ENCODE results near the gene GADL1. TPM values are rescaled to one million over a fixed set of nuclear protein-coding genes. Genes with fewer than 3 reads are reported as not detected.
A peak's percentile ranks its signal among the peaks of the same experiment; 100 is the strongest.

GADL1 gene
- total RNA-seq, 2 experiments from 2014 or later = not detected

DNA sequence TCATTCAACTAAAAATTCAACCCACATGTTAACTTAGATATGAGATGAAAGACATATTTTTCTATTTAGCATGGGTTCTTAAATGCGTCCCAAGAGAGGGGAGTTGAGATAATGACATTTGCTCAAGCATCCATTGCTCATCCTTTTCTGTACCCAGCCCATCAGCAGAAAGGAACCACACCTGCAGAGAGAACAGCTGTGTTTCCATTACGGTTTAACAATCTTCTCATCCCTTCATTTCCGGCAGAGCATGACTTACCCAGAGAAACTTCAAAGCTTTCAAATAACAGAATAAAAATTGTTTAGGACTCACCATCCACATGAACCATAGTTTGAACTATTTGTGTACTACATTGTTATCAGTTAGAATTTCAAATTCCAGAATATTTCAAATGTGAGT lies 174.9 kb downstream of the GADL1 start:
- no peak overlapping the region for H3K27ac Mint-ChIP-seq
- H3K4me1 Mint-ChIP-seq = no peaks in the 10 kb centered on the region
- DNase-seq = no peak
- peaks cover 7% of the 10 kb centered on the region for H3K9me3 Mint-ChIP-seq
- no peak overlapping the region for H3K4me3 Mint-ChIP-seq
- H3K27me3 Mint-ChIP-seq = no peaks in the 10 kb centered on the region
- H3K36me3 Mint-ChIP-seq = peaks cover 7% of the 10 kb centered on the region

- Mint-ChIP-seq H3K27me3 (no peaks in the 10 kb centered on the region), H3K4me3 (no peak overlapping the region), H3K27ac (no peak overlapping the region), H3K36me3 (peaks cover 7% of the 10 kb centered on the region), H3K4me1 (peaks cover 14% of the 10 kb centered on the region), H3K9me3 (peaks cover 7% of the 10 kb centered on the region)
- DNase-seq = no peak
Observed at GRCh38 chr3:30713885-30714503, 180.5 kb downstream of the GADL1 start.

DNA sequence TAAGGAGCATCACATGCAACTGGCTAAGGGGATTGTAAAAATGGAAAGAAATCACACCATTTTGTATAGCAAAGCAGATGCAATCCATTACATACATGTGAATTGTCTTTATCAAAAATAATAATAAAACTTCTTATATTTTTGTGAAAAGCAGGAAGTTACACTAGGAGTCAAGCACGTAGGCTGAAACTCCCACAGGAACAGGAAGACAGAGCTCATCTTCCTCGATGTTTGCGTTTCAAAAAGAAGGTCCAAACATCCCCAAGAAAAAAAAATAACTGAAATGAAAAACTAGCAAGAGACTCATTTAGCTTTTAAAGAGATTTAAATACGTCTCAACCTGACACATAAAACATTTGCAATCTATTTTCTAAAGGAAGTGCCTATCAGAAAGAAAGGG lies 181.5 kb downstream of the GADL1 start:
- no peak for DNase-seq
- Mint-ChIP-seq H3K27me3 (no peaks in the 10 kb centered on the region), H3K36me3 (peaks cover 11% of the 10 kb centered on the region), H3K4me1 (peaks cover 22% of the 10 kb centered on the region), H3K4me3 (no peak overlapping the region), H3K9me3 (peaks cover 9% of the 10 kb centered on the region), H3K27ac (peak overlapping the region; percentile 42)

DNA sequence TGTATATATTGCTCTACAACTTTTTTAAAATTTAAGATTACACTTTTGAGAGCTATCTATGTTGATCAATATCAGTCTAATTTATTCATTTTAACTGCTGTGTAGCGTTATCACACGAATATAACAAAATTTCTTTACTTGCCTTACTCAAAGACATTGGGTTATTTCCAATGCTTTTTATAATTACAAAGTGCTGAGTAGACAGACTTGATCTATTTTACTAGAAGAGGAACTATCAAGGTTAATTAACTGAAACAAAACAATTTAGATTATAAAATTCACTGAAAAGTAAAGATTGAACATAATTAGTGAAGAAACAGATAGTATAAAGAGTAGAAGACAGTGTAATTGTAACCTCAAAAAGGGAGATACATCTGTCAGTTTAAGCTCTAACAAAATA lies 182.6 kb downstream of the GADL1 start:
- no peak for DNase-seq
- Mint-ChIP-seq H3K4me1 (peaks cover 26% of the 10 kb centered on the region), H3K27me3 (no peaks in the 10 kb centered on the region), H3K36me3 (peaks cover 15% of the 10 kb centered on the region), H3K27ac (no peak overlapping the region), H3K4me3 (no peak overlapping the region), H3K9me3 (peaks cover 12% of the 10 kb centered on the region)

- H3K9me3 Mint-ChIP-seq = peaks cover 16% of the 10 kb centered on the region
- no peaks in the 10 kb centered on the region for H3K27me3 Mint-ChIP-seq
- H3K4me1 Mint-ChIP-seq = peaks cover 26% of the 10 kb centered on the region
- no peak for DNase-seq
- no peak overlapping the region for H3K27ac Mint-ChIP-seq
- H3K36me3 Mint-ChIP-seq = peaks cover 20% of the 10 kb centered on the region
- H3K4me3 Mint-ChIP-seq = no peak overlapping the region
Observed at GRCh38 chr3:30711151-30711550, 183.3 kb downstream of the GADL1 start.

- Mint-ChIP-seq H3K27ac (no peak overlapping the region), H3K4me3 (no peak overlapping the region), H3K9me3 (peaks cover 13% of the 10 kb centered on the region), H3K4me1 (peaks cover 26% of the 10 kb centered on the region), H3K27me3 (no peaks in the 10 kb centered on the region), H3K36me3 (peaks cover 28% of the 10 kb centered on the region)
- DNase-seq = no peak
Observed at GRCh38 chr3:30710017-30710416, 184.4 kb downstream of the GADL1 start.

DNA sequence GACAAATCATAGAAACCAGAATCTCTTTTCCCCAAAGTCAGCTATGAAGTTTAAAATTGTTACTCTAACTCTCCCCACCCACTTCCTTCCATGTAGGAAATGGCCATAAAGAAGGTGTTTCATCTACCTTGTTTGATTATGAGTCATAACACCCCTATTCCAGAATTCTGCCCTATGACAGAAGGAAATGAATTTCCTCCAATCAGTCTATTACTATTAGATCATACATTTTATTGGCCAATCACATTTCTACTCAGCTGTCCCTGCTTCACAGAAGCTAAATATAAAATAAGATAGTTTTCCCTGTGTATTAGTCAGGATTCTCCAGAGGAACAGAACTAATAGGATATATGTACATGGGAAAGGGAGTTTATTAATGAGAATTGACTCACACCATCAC lies 186.0 kb downstream of the GADL1 start:
- Mint-ChIP-seq H3K9me3 (peaks cover 11% of the 10 kb centered on the region), H3K27me3 (no peaks in the 10 kb centered on the region), H3K27ac (no peak overlapping the region), H3K4me3 (no peak overlapping the region), H3K36me3 (peaks cover 32% of the 10 kb centered on the region), H3K4me1 (peaks cover 32% of the 10 kb centered on the region)
- no peak for DNase-seq

DNA sequence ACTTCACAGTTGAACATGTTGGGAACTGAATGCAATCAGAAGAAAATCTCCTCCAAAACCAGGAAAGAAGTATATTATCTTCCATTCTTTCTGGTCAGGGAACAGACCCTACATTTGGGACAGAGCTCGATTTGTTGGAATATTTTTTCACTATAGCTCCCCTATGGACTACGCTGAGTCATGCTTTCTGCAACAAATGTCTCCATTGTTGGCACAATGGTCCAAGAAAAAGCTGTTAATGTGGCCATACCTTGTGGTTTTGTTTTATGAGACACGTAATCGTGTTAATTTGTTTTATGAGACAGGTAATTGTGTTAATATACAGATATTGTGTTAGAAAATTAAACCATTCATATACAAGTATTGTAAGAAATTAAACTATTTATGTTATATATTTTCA lies 186.6 kb downstream of the GADL1 start:
- peaks cover 38% of the 10 kb centered on the region for H3K36me3 Mint-ChIP-seq
- peaks cover 15% of the 10 kb centered on the region for H3K9me3 Mint-ChIP-seq

DNA sequence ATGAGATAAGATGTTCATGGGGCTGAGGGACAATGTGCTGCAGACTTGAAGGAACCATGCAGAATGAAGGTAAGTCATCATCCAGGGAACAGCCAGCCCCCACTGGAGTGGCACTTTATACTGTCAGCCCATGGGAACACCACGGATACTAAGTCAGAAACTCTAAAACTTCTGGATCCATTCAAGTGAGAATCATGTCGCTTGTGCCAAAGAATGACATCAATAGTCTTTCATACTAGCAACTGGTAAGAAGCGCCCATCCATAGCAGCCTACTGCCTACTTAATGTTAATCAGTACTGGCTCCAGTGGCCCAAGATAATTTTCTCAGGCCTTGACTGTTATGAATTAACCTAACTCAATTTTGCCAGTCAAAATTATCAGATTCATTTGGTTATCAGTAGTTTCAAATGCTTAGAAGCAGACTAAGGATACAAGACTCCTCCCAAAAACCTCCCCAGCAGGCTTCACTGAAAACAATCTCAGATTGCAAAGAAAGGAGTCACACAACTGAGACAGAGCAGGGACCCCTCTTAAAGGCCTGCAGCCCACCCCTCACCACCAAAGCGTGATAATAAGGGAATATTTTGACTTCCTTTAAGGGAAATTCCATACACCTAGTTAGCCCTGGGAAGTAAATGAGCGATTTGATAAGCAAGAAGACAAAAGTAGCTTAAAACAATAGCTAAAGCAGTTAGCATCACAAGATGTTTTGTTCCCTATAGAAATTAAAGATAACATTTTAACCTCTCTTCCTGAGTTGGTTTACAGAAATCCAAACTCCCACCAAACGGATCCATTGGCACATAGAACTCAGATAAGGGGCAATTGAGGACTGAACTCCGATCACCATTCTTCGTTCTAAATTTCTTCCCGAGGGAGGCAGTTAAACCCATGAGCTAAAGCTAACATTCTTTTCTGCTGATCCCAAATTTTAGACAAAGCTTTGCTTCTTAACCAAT lies 189.2 kb downstream of the GADL1 start:
- H3K27ac Mint-ChIP-seq = no peak overlapping the region
- no peak for DNase-seq
- peaks cover 16% of the 10 kb centered on the region for H3K9me3 Mint-ChIP-seq
- H3K4me1 Mint-ChIP-seq = peaks cover 38% of the 10 kb centered on the region
- no peak overlapping the region for H3K4me3 Mint-ChIP-seq
- no peaks in the 10 kb centered on the region for H3K27me3 Mint-ChIP-seq
- H3K36me3 Mint-ChIP-seq = peaks cover 60% of the 10 kb centered on the region

More for the DNA sequence above, 186.6 kb downstream of the GADL1 start:
- Mint-ChIP-seq H3K4me1 (peaks cover 36% of the 10 kb centered on the region), H3K4me3 (no peak overlapping the region), H3K27ac (no peak overlapping the region), H3K27me3 (no peaks in the 10 kb centered on the region)
- no peak for DNase-seq

DNA sequence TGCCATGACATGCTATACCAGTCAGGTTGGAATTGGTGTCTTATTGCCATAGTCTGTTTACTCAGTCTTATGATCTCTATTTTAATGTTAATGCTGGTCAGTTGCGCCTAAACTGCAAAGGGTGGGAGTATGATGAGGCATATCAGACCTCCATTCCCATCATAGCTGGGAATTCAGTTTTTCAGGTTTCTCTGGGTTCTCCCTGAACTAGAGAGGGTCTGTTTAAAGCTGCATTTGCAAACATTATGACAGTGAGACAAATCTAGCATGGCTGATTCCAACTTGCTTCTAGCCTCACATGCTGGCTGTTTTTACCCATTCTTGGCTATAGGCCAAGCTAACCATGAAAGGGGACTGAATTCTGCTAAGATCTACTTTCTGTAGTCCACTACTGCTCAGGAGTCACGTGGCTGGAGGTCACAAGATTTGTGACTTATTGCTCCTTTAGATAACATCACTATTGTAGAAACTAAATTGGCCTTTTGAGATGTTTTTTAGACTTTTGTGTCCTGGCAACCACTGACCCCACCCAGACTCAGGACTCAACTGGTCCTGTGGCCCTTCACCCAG lies 191.5 kb downstream of the GADL1 start:
- Mint-ChIP-seq H3K36me3 (peaks cover 75% of the 10 kb centered on the region), H3K4me3 (no peak overlapping the region), H3K27ac (no peak overlapping the region), H3K27me3 (no peaks in the 10 kb centered on the region), H3K9me3 (peaks cover 14% of the 10 kb centered on the region), H3K4me1 (peaks cover 26% of the 10 kb centered on the region)
- no peak for DNase-seq

DNA sequence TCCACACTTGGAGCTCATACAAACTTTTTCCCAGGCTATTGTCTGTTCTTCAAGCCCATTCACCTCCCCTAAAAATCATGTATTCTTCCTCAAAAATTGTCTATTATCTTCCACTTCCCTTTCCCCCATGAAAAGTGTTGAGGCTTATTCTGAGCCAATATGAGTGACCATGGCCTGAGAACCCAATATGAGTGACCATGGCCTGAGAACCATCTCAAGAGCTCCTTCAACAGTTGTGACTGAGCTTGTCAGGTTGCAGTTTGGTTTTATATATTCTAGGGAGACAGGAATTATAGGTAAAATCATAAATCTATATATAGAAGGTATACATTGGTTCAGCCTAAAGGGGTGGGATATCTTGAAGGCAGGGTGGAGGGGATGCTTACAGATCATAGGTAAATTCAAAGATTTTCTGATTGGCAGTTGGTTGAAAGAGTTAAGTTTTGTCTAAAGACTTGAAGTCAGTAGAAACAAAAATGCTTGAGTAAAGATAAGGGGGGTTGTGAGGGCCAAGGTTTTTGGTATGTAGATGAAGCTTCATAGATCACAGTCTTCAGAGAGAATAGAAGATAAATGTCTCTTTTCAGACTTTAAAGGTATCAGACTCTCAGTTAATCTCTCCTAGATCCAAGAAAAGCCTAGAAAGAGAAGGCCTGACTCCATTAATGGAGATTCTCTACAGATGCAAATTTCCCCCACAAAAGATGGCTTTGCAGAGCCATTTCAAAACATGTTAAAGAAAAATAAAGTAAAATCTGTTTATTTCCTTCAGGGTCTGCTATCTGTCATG lies 192.2 kb downstream of the GADL1 start:
- peaks cover 15% of the 10 kb centered on the region for H3K9me3 Mint-ChIP-seq
- no peak for DNase-seq
- no peaks in the 10 kb centered on the region for H3K27me3 Mint-ChIP-seq
- H3K4me3 Mint-ChIP-seq = no peak overlapping the region
- H3K4me1 Mint-ChIP-seq = peaks cover 27% of the 10 kb centered on the region
- peaks cover 80% of the 10 kb centered on the region for H3K36me3 Mint-ChIP-seq
- H3K27ac Mint-ChIP-seq = no peak overlapping the region

GRCh38 chr3:30700702-30701321 lies 193.6 kb downstream of the GADL1 start:
- peaks cover 9% of the 10 kb centered on the region for H3K9me3 Mint-ChIP-seq
- no peak overlapping the region for H3K27ac Mint-ChIP-seq
- peaks cover 37% of the 10 kb centered on the region for H3K4me1 Mint-ChIP-seq
- H3K36me3 Mint-ChIP-seq = peaks cover 82% of the 10 kb centered on the region
- no peak for DNase-seq
- no peaks in the 10 kb centered on the region for H3K27me3 Mint-ChIP-seq
- no peak overlapping the region for H3K4me3 Mint-ChIP-seq

DNA sequence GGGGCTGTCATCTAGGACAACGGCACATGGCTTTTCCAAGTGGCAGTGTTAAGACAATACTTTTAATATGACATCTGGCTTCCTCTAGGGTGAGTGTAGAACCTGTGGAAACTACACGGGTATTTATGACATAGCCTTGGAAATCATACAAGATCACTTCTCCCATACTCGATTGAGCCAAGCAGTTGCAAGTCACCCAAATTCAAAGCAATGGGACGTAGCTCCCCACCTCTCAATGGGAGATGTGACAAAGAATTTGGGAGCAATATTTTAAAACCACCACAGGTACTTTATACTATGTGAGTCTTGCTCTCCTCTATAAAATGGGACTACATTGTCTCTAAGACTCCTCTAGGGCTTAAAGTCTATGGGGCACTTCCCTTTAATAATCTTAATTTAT lies 194.5 kb downstream of the GADL1 start:
- Mint-ChIP-seq H3K27ac (peak overlapping the region; percentile 29), H3K36me3 (peaks cover 83% of the 10 kb centered on the region), H3K4me1 (peaks cover 45% of the 10 kb centered on the region), H3K27me3 (no peaks in the 10 kb centered on the region), H3K4me3 (no peak overlapping the region), H3K9me3 (peaks cover 9% of the 10 kb centered on the region)
- no peak for DNase-seq

- no peaks in the 10 kb centered on the region for H3K27me3 Mint-ChIP-seq
- peak overlapping the region; percentile 59 for H3K27ac Mint-ChIP-seq
- peaks cover 9% of the 10 kb centered on the region for H3K9me3 Mint-ChIP-seq
- peaks cover 86% of the 10 kb centered on the region for H3K36me3 Mint-ChIP-seq
- no peak overlapping the region for H3K4me3 Mint-ChIP-seq
- no peak for DNase-seq
- H3K4me1 Mint-ChIP-seq = peaks cover 49% of the 10 kb centered on the region
Observed at GRCh38 chr3:30698549-30698948, 195.9 kb downstream of the GADL1 start.
